Measurements from ENCODE around the gene KIAA0040.
"Not testable (repeated sequence)": the region's sequence is repeated elsewhere in the genome, so short reads cannot be mapped to it uniquely, and the experiment has no call there.

KIAA0040 gene

GRCh38 chr1:175108331-175108820 lies 84.2 kb downstream of the KIAA0040 start:
- not testable (repeated sequence) for H3K4me2 ChIP-seq (ENCODE audit: low read length); H3K36me3 ChIP-seq (ENCODE audit: control insufficient read depth, insufficient read depth, low read length); H3K4ac ChIP-seq (ENCODE audit: low read depth, low read length); H2BK120ac ChIP-seq (ENCODE audit: low read depth, low read length); H2BK15ac ChIP-seq (replicated peaks; ENCODE audit: low read depth); H4K5ac ChIP-seq (ENCODE audit: low read length); H3K4me1 ChIP-seq (ENCODE audit: control insufficient read depth, low read depth, low read length); H2AK5ac ChIP-seq (ENCODE audit: low read length); H3K23ac ChIP-seq (ENCODE audit: low read length); H4K8ac ChIP-seq (ENCODE audit: low read depth, low read length); H3K4me3 ChIP-seq (ENCODE audit: low read length); H3K9ac ChIP-seq (ENCODE audit: low read length); H3K27ac ChIP-seq (ENCODE audit: low read depth, low read length); DNase-seq; H3K79me2 ChIP-seq (ENCODE audit: control insufficient read depth, insufficient read depth, low read length); H3K27me3 ChIP-seq (ENCODE audit: insufficient read depth, low read length, poor library complexity); H2BK5ac ChIP-seq (ENCODE audit: low read length); H3K56ac ChIP-seq (ENCODE audit: low read length); H3K79me1 ChIP-seq (ENCODE audit: low read length); H3K18ac ChIP-seq (ENCODE audit: low read length)
- no CpG with 5 or more reads among the region's 25 CpGs for WGBS (ENCODE audit: extremely low coverage, insufficient coverage, low lambda C conversion rate)

Data from mesendoderm (in vitro differentiated cells).